SU-DHL-6 (cell line): ENCODE measurements around the gene EIF5B.

Experiments used
- CTCF ChIP-seq: fragments of 200-600 bp; sonication (generic); IDR thresholded peaks from one replicate; pipeline ENCODE4 v1.5.1; 2017; ENCODE audit warnings: antibody characterized with exemption, mild to moderate bottlenecking, low read length, moderate library complexity; ENCODE audit not compliant: insufficient read depth, poor library complexity, severe bottlenecking
- EZH2phosphoT487 ChIP-seq: fragments of 200-600 bp; sonication (generic), shearing (Covaris generic); conservative IDR thresholded peaks from 2 replicates; pipeline ENCODE4 v1.6.1; 2018; ENCODE audit warnings: mild to moderate bottlenecking, antibody characterized with exemption, low read length, moderate library complexity, mixed read lengths

- TF ChIP-seq EZH2phosphoT487 (no peak), CTCF (no peak)
Measured at GRCh38 chr2:99403524-99403923, 66.3 kb downstream of the EIF5B start.
